A673 (cell line): Measurements from ENCODE around the gene PCDHGB5.
"Not testable (repeated sequence)": the region's sequence is repeated elsewhere in the genome, so short reads cannot be mapped to it uniquely, and the experiment has no call there.

Experiments
- EZH2 ChIP-seq: fragments of 200-600 bp; sonication (generic); IDR thresholded peaks from 2 replicates; pipeline ENCODE4 v1.6.1; 2017; ENCODE audit warnings: borderline replicate concordance, low read depth, mild to moderate bottlenecking, mixed read lengths, antibody characterized with exemption, low read length; ENCODE audit not compliant: poor library complexity, severe bottlenecking
- TF ChIP-seq, protein P1 (sequence below): fragments of 300-800, 200-600 bp; sonication (generic); conservative IDR thresholded peaks from 2 replicates; pipeline ENCODE4 v1.5.1; 2017; ENCODE audit warnings: low read depth, mild to moderate bottlenecking, antibody characterized with exemption, low read length, moderate library complexity, mixed read lengths

DNA sequence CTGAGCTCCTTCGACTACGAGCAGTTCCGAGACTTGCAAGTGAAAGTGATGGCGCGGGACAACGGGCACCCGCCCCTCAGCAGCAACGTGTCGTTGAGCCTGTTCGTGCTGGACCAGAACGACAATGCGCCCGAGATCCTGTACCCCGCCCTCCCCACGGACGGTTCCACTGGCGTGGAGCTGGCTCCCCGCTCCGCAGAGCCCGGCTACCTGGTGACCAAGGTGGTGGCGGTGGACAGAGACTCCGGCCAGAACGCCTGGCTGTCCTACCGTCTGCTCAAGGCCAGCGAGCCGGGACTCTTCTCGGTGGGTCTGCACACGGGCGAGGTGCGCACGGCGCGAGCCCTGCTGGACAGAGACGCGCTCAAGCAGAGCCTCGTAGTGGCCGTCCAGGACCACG, 34.6 kb downstream of the PCDHGB5 start:
- TF ChIP-seq, protein P1, sequence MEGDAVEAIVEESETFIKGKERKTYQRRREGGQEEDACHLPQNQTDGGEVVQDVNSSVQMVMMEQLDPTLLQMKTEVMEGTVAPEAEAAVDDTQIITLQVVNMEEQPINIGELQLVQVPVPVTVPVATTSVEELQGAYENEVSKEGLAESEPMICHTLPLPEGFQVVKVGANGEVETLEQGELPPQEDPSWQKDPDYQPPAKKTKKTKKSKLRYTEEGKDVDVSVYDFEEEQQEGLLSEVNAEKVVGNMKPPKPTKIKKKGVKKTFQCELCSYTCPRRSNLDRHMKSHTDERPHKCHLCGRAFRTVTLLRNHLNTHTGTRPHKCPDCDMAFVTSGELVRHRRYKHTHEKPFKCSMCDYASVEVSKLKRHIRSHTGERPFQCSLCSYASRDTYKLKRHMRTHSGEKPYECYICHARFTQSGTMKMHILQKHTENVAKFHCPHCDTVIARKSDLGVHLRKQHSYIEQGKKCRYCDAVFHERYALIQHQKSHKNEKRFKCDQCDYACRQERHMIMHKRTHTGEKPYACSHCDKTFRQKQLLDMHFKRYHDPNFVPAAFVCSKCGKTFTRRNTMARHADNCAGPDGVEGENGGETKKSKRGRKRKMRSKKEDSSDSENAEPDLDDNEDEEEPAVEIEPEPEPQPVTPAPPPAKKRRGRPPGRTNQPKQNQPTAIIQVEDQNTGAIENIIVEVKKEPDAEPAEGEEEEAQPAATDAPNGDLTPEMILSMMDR = not testable (repeated sequence)
- TF ChIP-seq EZH2 = not testable (repeated sequence)
